ENCODE measurements around the gene MT1X. TPM values are rescaled to one million over a fixed set of nuclear protein-coding genes. Genes with fewer than 3 reads are reported as not detected.
A peak's percentile ranks its signal among the peaks of the same experiment; 100 is the strongest.

Gene MT1X
- polyA plus RNA-seq, 2 of the 4 experiments (the other 2 are of a cell fraction): 44.0 to 131 TPM

DNA sequence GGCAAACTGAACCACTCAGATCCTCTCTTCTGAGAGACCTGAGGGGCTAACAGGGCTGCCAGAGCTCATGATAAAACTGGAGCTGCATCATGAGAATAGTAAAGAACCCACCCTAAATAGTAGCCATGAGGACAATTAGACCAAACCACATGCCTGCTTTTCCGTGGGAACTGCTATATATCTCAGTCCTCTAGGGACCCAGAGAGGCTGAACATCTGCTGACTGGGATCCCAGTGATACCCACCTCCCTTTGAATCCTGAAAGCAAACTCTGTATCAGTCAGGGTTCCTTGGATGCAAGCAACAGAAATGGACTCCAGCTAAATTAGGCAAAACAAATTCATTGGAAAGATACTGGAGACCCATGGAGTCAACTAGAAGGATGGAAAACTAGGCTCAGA lies 6.5 kb downstream of the MT1X start:
- TF ChIP-seq FOSB (CRISPR knock-in tag; IDR thresholded peaks at IDR 0.05): no peak
- TF ChIP-seq, protein P1, sequence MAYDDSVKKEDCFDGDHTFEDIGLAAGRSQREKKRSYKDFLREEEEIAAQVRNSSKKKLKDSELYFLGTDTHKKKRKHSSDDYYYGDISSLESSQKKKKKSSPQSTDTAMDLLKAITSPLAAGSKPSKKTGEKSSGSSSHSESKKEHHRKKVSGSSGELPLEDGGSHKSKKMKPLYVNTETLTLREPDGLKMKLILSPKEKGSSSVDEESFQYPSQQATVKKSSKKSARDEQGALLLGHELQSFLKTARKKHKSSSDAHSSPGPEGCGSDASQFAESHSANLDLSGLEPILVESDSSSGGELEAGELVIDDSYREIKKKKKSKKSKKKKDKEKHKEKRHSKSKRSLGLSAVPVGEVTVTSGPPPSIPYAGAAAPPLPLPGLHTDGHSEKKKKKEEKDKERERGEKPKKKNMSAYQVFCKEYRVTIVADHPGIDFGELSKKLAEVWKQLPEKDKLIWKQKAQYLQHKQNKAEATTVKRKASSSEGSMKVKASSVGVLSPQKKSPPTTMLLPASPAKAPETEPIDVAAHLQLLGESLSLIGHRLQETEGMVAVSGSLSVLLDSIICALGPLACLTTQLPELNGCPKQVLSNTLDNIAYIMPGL (CRISPR knock-in tag; IDR thresholded peaks at IDR 0.05; ENCODE audit: borderline replicate concordance): no peak
- no peak for TF ChIP-seq NR3C1 (IDR thresholded peaks at IDR 0.05)
- TF ChIP-seq FOSL2 (IDR thresholded peaks at IDR 0.05): no peak
- TF ChIP-seq FOSL2 (CRISPR knock-in tag; IDR thresholded peaks at IDR 0.05): no peak
- TF ChIP-seq HEYL (CRISPR knock-in tag; IDR thresholded peaks at IDR 0.05): no peak
- TF ChIP-seq, protein P2, sequence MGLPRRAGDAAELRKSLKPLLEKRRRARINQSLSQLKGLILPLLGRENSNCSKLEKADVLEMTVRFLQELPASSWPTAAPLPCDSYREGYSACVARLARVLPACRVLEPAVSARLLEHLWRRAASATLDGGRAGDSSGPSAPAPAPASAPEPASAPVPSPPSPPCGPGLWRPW (IDR thresholded peaks at IDR 0.05): no peak
- TF ChIP-seq FOXS1 (CRISPR knock-in tag; IDR thresholded peaks at IDR 0.05): no peak
- TF ChIP-seq RARB (CRISPR knock-in tag; IDR thresholded peaks at IDR 0.05): no peak
- TF ChIP-seq JUN (IDR thresholded peaks at IDR 0.05): no peak
- TF ChIP-seq, protein P3, sequence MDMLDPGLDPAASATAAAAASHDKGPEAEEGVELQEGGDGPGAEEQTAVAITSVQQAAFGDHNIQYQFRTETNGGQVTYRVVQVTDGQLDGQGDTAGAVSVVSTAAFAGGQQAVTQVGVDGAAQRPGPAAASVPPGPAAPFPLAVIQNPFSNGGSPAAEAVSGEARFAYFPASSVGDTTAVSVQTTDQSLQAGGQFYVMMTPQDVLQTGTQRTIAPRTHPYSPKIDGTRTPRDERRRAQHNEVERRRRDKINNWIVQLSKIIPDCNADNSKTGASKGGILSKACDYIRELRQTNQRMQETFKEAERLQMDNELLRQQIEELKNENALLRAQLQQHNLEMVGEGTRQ (IDR thresholded peaks at IDR 0.05): no peak
- TF ChIP-seq BHLHE40 (IDR thresholded peaks at IDR 0.05; ENCODE audit: low read depth, low read length): no peak
- TF ChIP-seq EP300 (IDR thresholded peaks at IDR 0.05): no peak
- TF ChIP-seq, protein P4, sequence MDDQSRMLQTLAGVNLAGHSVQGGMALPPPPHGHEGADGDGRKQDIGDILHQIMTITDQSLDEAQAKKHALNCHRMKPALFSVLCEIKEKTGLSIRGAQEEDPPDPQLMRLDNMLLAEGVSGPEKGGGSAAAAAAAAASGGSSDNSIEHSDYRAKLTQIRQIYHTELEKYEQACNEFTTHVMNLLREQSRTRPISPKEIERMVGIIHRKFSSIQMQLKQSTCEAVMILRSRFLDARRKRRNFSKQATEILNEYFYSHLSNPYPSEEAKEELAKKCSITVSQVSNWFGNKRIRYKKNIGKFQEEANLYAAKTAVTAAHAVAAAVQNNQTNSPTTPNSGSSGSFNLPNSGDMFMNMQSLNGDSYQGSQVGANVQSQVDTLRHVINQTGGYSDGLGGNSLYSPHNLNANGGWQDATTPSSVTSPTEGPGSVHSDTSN (IDR thresholded peaks at IDR 0.05): no peak
- TF ChIP-seq, protein P5, sequence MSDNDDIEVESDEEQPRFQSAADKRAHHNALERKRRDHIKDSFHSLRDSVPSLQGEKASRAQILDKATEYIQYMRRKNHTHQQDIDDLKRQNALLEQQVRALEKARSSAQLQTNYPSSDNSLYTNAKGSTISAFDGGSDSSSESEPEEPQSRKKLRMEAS (IDR thresholded peaks at IDR 0.05): no peak
- no peak for DNase-seq (ENCODE audit: low read depth in 1 of 2, low spot score in 1 of 2)
- Histone ChIP-seq H3K9me3 (peaks cover 4% of the 10 kb centered on the region; the same call in 1 of the 3 replicates), H3K4me1 (peaks cover 28% of the 10 kb centered on the region), H3K4me3 (no peak overlapping the region), H3K27ac (peak overlapping the region; percentile 56 to 72), H3K4me2 (peak overlapping the region; percentile 47; the same call in 2 of the 3 replicates)
- FAIRE-seq: no peak
- WGBS (ENCODE audit: missing lambda C conversion rate): 82% methylated on average over 1 of the region's 1 CpG
- ATAC-seq: peak in 1 of 2 experiments; percentile 37; a peak in 3 of 6 replicates
- POLR2A ChIA-PET: interaction anchor here (1.2 kb wide), 1 partner anchor 81 kb away, joined by 5 read pairs; the partner anchor contains the start of gene MT2A
- CTCF ChIA-PET: interaction anchor here (5.6 kb wide), 1 partner anchor 13 kb away, joined by 28 read pairs; no protein-coding TSS in a partner anchor

DNA sequence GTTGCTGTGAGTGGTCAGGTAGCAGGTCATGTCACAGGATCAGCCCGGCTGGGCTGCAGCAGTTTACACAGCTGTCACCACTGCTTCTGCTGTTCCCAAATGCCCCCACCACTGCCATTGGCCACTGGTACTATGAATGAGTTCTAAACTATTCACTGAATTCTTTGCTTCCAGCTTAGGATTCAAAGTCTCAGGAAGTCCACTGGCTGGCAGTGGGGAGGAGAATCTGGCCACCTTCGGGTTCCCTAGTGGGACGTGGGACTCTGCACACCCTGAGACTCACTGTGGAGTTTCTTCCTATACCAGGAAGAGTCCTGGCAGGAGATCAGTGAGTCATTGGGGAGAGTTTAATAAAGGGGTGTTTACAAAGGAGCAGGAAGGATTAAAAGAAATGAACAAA lies 6.9 kb downstream of the MT1X start:
- Histone ChIP-seq H3K4me2 (peak overlapping the region; percentile 47), H3K27ac (peak overlapping the region; percentile 56 to 72), H3K9me3 (peaks cover 4% of the 10 kb centered on the region; the same call in 1 of the 3 replicates), H3K4me3 (no peak overlapping the region), H3K4me1 (peaks cover 28% of the 10 kb centered on the region)
- FAIRE-seq (no peak), ATAC-seq (peak; percentile 6 to 34; a peak in 3 of 6 replicates), DNase-seq (ENCODE audit: low read depth in 1 of 2, low spot score in 1 of 2) (peak in 1 of 2 experiments; percentile 23)
- CTCF ChIA-PET: interaction anchor here (5.6 kb wide), 1 partner anchor 12 kb away, joined by 28 read pairs; no protein-coding TSS in a partner anchor
- 14% methylated on average over 3 of the region's 3 CpGs for WGBS (ENCODE audit: missing lambda C conversion rate)
- POLR2A ChIA-PET: interaction anchor here (1.2 kb wide), 1 partner anchor 81 kb away, joined by 5 read pairs; the partner anchor contains the start of gene MT2A
- TF ChIP-seq ESRRA (IDR thresholded peaks at IDR 0.05; ENCODE audit: borderline replicate concordance, low read length): no peak
- no peak; the same call in 1 of the 2 replicates for TF ChIP-seq FOSL2 (IDR thresholded peaks at IDR 0.05)
- peak; percentile 24; the same call in 1 of the 2 replicates for TF ChIP-seq FOSL2 (CRISPR knock-in tag; IDR thresholded peaks at IDR 0.05)

DNA sequence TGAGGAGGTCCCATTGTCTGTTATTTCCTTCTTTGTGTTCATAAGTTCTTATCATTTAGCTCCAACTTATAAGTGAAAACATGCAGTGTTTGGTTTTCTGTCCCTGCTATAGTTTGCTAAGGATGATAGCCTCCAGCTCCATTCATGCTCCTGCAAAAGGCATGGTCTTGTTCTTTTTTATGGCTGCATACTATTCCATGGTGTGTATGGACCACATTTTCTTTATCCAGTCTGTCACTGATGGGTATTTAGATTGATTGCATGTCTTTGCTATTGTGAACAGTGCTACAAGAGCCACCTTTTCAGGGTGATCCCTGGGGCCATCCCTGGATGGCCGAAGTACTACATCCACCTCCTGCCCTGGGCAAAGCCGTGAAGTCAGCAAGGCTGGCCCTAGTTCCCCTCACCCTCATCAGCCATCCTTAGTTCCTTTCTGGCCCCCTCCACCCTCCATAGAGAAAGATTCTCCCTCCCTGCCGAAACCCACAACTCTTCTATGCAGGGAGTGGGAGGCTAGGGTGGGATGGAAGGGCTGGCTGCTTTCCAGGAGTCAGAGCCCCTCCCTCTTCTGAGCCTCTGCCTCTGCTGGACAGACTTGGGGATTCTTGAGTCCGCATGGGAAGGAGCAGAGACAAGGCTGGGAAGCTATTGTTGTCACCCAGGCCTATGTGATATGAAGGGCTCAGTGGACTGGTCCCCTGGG lies 8.3 kb downstream of the MT1X start:
- ATAC-seq (no peak), FAIRE-seq (no peak), DNase-seq (ENCODE audit: low read depth in 1 of 2, low spot score in 1 of 2) (no peak)
- POLR2A ChIA-PET: interaction anchor here (2.8 kb wide), 1 partner anchor 8 kb away, joined by 18 read pairs; the partner anchor contains the start of gene MT1X
- WGBS (ENCODE audit: missing lambda C conversion rate): 82% methylated on average over 4 of the region's 4 CpGs
- Histone ChIP-seq H3K4me1 (peaks cover 28% of the 10 kb centered on the region), H3K4me3 (no peak overlapping the region), H3K9me3 (peaks cover 4% of the 10 kb centered on the region; the same call in 1 of the 3 replicates), H3K4me2 (no peak overlapping the region), H3K27ac (peak overlapping the region; percentile 65 to 81)
- CTCF ChIA-PET: interaction anchor here (0.7 to 5.6 kb wide), 6 partner anchors 11 to 259 kb away, joined by 3 to 28 read pairs (median 3); partner anchors contain the start of gene MT1B
- TF ChIP-seq CHD2 (IDR thresholded peaks at IDR 0.05; ENCODE audit: low read length, partially characterized antibody): no peak
- no peak for TF ChIP-seq HOXB5 (CRISPR knock-in tag; IDR thresholded peaks at IDR 0.05)
- no peak for TF ChIP-seq ZSCAN20 (CRISPR knock-in tag; IDR thresholded peaks at IDR 0.05)
- TF ChIP-seq, protein P1 (CRISPR knock-in tag; IDR thresholded peaks at IDR 0.05; ENCODE audit: borderline replicate concordance): no peak
- TF ChIP-seq CHD4 (IDR thresholded peaks at IDR 0.05; ENCODE audit: borderline replicate concordance): no peak
- no peak for TF ChIP-seq RARB (CRISPR knock-in tag; IDR thresholded peaks at IDR 0.05)
- no peak for TF ChIP-seq POLR2A (IDR thresholded peaks at IDR 0.05; ENCODE audit: low read length)
- TF ChIP-seq ZC3H11A (IDR thresholded peaks at IDR 0.05): no peak
- no peak for TF ChIP-seq EHMT2 (IDR thresholded peaks at IDR 0.05; ENCODE audit: low read depth)
- TF ChIP-seq TFCP2L1 (CRISPR knock-in tag; IDR thresholded peaks at IDR 0.05): no peak
- no peak for TF ChIP-seq GATA3 (IDR thresholded peaks at IDR 0.05; ENCODE audit: borderline replicate concordance)
- no peak for TF ChIP-seq MAFK (IDR thresholded peaks at IDR 0.05; ENCODE audit: partially characterized antibody)
